DND-41 (cell line): Measurements from ENCODE around the gene RUFY3.

Source experiments
- ATAC-seq: fragments of 200-7000 bp; cut with Tn5 transposase; 3 replicates; pipeline ENCODE4 v1.9.1; 2021; ENCODE audit warnings: low read depth; ENCODE audit not compliant: insufficient read depth
- DNase-seq: peaks from one replicate; pipeline ENCODE4 v3.0.0-alpha.2; 2020
- H2AFZ ChIP-seq: 2 replicates; pipeline ENCODE4 v1.6.0; 2012; ENCODE audit warnings: low read depth, low read length
- H3K27ac ChIP-seq: 2 replicates; pipeline ENCODE4 v1.5.1; 2012; ENCODE audit warnings: low read length, inconsistent platforms
- H3K27me3 ChIP-seq: fragments of 200-600 bp; sonication (generic); 2 replicates; pipeline ENCODE4 v1.6.0; 2012; ENCODE audit warnings: low read length, mild to moderate bottlenecking, inconsistent platforms; ENCODE audit not compliant: insufficient read depth, poor library complexity
- H3K36me3 ChIP-seq: 2 replicates; pipeline ENCODE4 v1.5.1; 2012; ENCODE audit warnings: low read length, inconsistent platforms; ENCODE audit not compliant: insufficient read depth
- H3K4me1 ChIP-seq: 2 replicates; pipeline ENCODE4 v1.5.1; 2012; ENCODE audit warnings: mild to moderate bottlenecking, low read length; ENCODE audit not compliant: insufficient read depth
- H3K4me2 ChIP-seq: 2 replicates; pipeline ENCODE4 v1.6.0; 2012; ENCODE audit warnings: mild to moderate bottlenecking, moderate library complexity, low read length, inconsistent platforms; ENCODE audit not compliant: insufficient read depth
- H3K4me3 ChIP-seq, 2 experiments: fragments of 200-600 bp in 1 of 2; shearing (Covaris generic) in 1 of 2; 2 replicates each; pipeline ENCODE4 v1.5.1; 2012 to 2016; ENCODE audit warnings: inconsistent platforms in 2 of 2, low read length in 2 of 2, mild to moderate bottlenecking in 2 of 2, low read depth in 1 of 2, moderate library complexity in 1 of 2
- H3K79me2 ChIP-seq: 2 replicates; pipeline ENCODE4 v1.6.0; 2012; ENCODE audit warnings: low read length, inconsistent platforms; ENCODE audit not compliant: insufficient read depth
- H3K9ac ChIP-seq: 2 replicates; pipeline ENCODE4 v1.6.0; 2012; ENCODE audit warnings: low read depth, mild to moderate bottlenecking, inconsistent platforms, low read length, moderate library complexity
- H3K9me3 ChIP-seq: 2 replicates; pipeline ENCODE4 v1.5.1; 2012; ENCODE audit warnings: low read length, moderate library complexity, mild to moderate bottlenecking, inconsistent platforms; ENCODE audit not compliant: insufficient read depth, severe bottlenecking
- H4K20me1 ChIP-seq: 2 replicates; pipeline ENCODE4 v1.6.0; 2012; ENCODE audit warnings: low read length; ENCODE audit not compliant: insufficient read depth
- EZH2 ChIP-seq: IDR thresholded peaks from 3 replicates; pipeline ENCODE4 v1.6.1; 2012; ENCODE audit warnings: borderline replicate concordance, low read depth, mild to moderate bottlenecking, moderate library complexity, low read length, inconsistent platforms; ENCODE audit not compliant: severe bottlenecking
- TF ChIP-seq, protein P1 (sequence below): IDR thresholded peaks from 2 replicates; pipeline ENCODE4 v1.5.1; 2012; ENCODE audit warnings: borderline replicate concordance, low read length, moderate library complexity, mild to moderate bottlenecking; ENCODE audit not compliant: poor library complexity, severe bottlenecking; ENCODE audit errors: extremely low read depth

Gene RUFY3

DNA sequence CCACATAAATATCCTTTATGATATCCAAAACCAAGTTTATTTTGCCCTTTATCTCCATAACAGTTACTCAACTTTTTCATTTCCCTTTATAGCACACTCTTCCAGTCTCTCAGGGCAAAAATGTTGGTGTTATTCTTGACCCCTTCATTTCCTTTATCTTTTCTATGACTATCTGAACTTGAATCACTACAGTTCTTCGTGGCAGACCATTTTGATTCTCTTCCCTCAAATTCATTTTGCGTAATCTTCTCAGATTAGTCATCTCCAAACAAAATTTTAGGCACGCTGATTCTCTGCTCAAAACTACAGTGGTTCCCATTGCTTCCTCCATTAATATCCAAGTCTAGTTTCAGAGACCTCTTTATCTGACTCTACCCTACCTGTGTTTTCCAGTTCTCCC is 26.1 kb downstream of the RUFY3 start:
- Histone ChIP-seq H3K4me1 (peaks cover 8% of the 10 kb centered on the region; the same call in 1 of the 2 replicates), H4K20me1 (no peaks in the 10 kb centered on the region), H3K9me3 (no peaks in the 10 kb centered on the region), H3K27me3 (no peaks in the 10 kb centered on the region), H3K79me2 (peaks cover 100% of the 10 kb centered on the region), H3K36me3 (peaks cover 22% of the 10 kb centered on the region), H2AFZ (no peak overlapping the region), H3K9ac (no peak overlapping the region), H3K27ac (no peak overlapping the region), H3K4me2 (no peak overlapping the region), H3K4me3 (no peak overlapping the region)
- no peak for TF ChIP-seq EZH2
- TF ChIP-seq, protein P1, sequence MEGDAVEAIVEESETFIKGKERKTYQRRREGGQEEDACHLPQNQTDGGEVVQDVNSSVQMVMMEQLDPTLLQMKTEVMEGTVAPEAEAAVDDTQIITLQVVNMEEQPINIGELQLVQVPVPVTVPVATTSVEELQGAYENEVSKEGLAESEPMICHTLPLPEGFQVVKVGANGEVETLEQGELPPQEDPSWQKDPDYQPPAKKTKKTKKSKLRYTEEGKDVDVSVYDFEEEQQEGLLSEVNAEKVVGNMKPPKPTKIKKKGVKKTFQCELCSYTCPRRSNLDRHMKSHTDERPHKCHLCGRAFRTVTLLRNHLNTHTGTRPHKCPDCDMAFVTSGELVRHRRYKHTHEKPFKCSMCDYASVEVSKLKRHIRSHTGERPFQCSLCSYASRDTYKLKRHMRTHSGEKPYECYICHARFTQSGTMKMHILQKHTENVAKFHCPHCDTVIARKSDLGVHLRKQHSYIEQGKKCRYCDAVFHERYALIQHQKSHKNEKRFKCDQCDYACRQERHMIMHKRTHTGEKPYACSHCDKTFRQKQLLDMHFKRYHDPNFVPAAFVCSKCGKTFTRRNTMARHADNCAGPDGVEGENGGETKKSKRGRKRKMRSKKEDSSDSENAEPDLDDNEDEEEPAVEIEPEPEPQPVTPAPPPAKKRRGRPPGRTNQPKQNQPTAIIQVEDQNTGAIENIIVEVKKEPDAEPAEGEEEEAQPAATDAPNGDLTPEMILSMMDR: no peak
- DNase-seq: no peak
- no peak for ATAC-seq

DNA sequence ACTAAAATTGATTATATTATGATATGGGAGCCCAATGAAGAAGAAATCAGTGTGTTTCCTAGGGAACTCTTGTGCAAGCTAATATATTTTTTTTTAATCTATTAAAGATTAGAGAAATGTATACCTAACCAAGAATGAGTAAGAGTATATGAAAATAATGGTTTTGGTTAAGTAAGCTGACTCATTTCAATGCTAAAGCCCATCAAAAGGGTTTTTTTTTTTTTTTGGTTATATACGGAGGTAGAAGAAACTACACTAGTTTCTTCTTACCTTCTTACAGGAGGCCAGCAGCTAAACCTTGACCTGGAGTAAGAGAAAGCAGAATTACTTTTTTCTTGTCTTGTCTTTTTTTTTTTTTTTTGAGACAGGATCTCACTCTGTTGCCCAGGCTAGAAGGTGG is 27.5 kb downstream of the RUFY3 start:
- H4K20me1 ChIP-seq: 0 out of 2 replicates have a peak, but pooled peaks cover 4% of the 10 kb centered on the region
- TF ChIP-seq, protein P1: no peak
- TF ChIP-seq EZH2: no peak
- H3K4me3 ChIP-seq: no peak overlapping the region
- DNase-seq (no peak), ATAC-seq (no peak)
- no peaks in the 10 kb centered on the region for H3K9me3 ChIP-seq
- no peaks in the 10 kb centered on the region for H3K27me3 ChIP-seq
- no peak overlapping the region for H3K27ac ChIP-seq
- H3K9ac ChIP-seq: no peak overlapping the region
- peaks cover 19% of the 10 kb centered on the region for H3K36me3 ChIP-seq
- peaks cover 8% of the 10 kb centered on the region; the same call in 1 of the 2 replicates for H3K4me1 ChIP-seq
- no peak overlapping the region for H3K4me2 ChIP-seq
- H3K79me2 ChIP-seq: peaks cover 100% of the 10 kb centered on the region
- no peak overlapping the region for H2AFZ ChIP-seq

DNA sequence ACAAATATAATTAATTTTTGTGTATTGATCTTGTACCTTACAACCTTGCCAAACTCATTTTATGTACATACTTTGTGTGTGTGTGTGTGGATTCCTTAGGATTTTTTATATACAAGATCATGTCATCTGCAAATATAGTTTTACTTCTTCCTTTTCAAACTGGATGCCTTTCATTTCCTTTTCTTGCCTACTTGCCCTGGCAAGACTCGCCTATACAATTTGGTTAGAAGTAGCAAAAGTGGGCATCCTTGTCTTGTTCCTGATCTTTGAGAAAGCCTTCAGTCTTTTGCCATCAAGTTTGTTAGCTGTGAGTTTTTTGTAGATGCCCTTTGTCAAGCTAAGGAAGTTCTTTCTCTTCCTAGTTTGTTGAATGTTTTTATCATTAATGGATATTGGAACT is 30.5 kb downstream of the RUFY3 start:
- H3K4me2 ChIP-seq: no peak overlapping the region
- H4K20me1 ChIP-seq: 0 out of 2 replicates have a peak, but pooled peaks cover 4% of the 10 kb centered on the region
- no peak overlapping the region for H3K4me3 ChIP-seq
- H3K9me3 ChIP-seq: no peaks in the 10 kb centered on the region
- peaks cover 100% of the 10 kb centered on the region for H3K79me2 ChIP-seq
- H3K36me3 ChIP-seq: peaks cover 9% of the 10 kb centered on the region
- ATAC-seq (no peak), DNase-seq (no peak)
- H3K4me1 ChIP-seq: peaks cover 19% of the 10 kb centered on the region; the same call in 1 of the 2 replicates
- TF ChIP-seq, protein P1: no peak
- TF ChIP-seq EZH2: no peak
- 0 out of 2 replicates have a peak overlapping the region, but pooled peaks have one; percentile 9 for H3K27ac ChIP-seq
- H3K9ac ChIP-seq: no peak overlapping the region
- H3K27me3 ChIP-seq: no peaks in the 10 kb centered on the region
- H2AFZ ChIP-seq: no peak overlapping the region

DNA sequence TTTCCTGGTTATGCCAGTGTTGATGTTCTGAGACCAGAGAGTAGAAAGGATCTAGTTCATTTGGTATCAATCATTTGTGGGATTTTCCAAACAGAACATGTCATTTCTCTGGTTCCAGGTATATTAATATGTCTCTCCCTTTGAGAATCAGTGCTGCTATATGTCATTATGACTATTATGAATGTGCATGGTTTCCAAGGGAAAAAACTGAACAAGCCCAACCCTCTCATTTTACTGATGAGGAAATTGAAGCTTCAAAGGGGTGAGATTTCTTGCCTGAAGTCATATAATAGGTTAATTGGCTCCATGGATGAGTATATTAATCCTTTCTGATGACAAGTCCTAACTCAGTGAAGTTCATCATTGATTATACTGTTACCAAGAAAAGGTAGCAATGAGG is 31.9 kb downstream of the RUFY3 start:
- Histone ChIP-seq H3K27ac (peak overlapping the region; percentile 32; the same call in 1 of the 2 replicates), H3K4me1 (peaks cover 26% of the 10 kb centered on the region; the same call in 1 of the 2 replicates), H3K4me2 (no peak overlapping the region)

More for the DNA sequence above, 31.9 kb downstream of the RUFY3 start:
- DNase-seq (no peak), ATAC-seq (no peak)
- TF ChIP-seq EZH2: no peak
- TF ChIP-seq, protein P1: no peak
- Histone ChIP-seq H3K79me2 (peaks cover 100% of the 10 kb centered on the region), H3K9ac (no peak overlapping the region), H3K36me3 (0 out of 2 replicates have a peak, but pooled peaks cover 5% of the 10 kb centered on the region), H4K20me1 (0 out of 2 replicates have a peak, but pooled peaks cover 4% of the 10 kb centered on the region), H3K27me3 (no peaks in the 10 kb centered on the region), H3K9me3 (no peaks in the 10 kb centered on the region), H3K4me3 (no peak overlapping the region), H2AFZ (no peak overlapping the region)
